ENCODE data around the gene ABRAXAS1. TPM values are rescaled to one million over a fixed set of nuclear protein-coding genes. Genes with fewer than 3 reads are reported as not detected.
"Not testable (repeated sequence)": the region's sequence is repeated elsewhere in the genome, so short reads cannot be mapped to it uniquely, and the experiment has no call there.

The ABRAXAS1 gene
- total RNA-seq, 6 experiments from 2014 or later: 6.3 to 9.9 (median 8.4) TPM

GRCh38 chr4:83509156-83509585, 24.3 kb upstream of the ABRAXAS1 start:
- not testable (repeated sequence) for H3K36me3 Mint-ChIP-seq (ENCODE audit: low read depth); H3K4me1 Mint-ChIP-seq (ENCODE audit: low read depth); H3K27ac Mint-ChIP-seq; H3K4me3 Mint-ChIP-seq; H3K9me3 Mint-ChIP-seq; H3K27me3 Mint-ChIP-seq (ENCODE audit: insufficient read depth)
- TF ChIP-seq, protein P1, sequence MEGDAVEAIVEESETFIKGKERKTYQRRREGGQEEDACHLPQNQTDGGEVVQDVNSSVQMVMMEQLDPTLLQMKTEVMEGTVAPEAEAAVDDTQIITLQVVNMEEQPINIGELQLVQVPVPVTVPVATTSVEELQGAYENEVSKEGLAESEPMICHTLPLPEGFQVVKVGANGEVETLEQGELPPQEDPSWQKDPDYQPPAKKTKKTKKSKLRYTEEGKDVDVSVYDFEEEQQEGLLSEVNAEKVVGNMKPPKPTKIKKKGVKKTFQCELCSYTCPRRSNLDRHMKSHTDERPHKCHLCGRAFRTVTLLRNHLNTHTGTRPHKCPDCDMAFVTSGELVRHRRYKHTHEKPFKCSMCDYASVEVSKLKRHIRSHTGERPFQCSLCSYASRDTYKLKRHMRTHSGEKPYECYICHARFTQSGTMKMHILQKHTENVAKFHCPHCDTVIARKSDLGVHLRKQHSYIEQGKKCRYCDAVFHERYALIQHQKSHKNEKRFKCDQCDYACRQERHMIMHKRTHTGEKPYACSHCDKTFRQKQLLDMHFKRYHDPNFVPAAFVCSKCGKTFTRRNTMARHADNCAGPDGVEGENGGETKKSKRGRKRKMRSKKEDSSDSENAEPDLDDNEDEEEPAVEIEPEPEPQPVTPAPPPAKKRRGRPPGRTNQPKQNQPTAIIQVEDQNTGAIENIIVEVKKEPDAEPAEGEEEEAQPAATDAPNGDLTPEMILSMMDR (IDR thresholded peaks at IDR 0.05): peak; percentile 95
- DNase-seq: peak; percentile 58

DNA sequence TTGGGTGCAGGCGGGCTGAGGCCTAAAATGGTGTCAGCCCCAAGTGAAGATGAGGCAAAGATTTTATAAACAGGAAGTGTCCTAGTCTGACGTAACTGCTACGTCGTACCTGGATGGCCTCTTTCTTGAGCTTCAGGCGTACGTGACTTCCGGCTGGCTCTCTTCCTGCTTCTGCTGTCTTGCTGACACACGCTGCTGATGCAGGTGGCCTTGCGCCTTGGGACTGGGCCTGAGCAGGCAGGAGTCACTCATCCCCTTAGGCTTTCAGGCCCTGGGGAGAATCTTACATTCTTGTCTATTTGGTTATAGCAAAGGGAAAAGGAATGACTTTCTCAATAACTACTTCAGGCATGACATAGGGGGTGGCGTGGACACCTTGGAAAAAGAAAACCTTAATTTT, 20.1 kb upstream of the ABRAXAS1 start:
- Mint-ChIP-seq H3K9me3 (no peaks in the 10 kb centered on the region), H3K27me3 (ENCODE audit: insufficient read depth) (peaks cover 4% of the 10 kb centered on the region), H3K4me3 (no peak overlapping the region), H3K4me1 (ENCODE audit: low read depth) (no peaks in the 10 kb centered on the region), H3K27ac (no peak overlapping the region), H3K36me3 (ENCODE audit: low read depth) (no peaks in the 10 kb centered on the region)
- TF ChIP-seq, protein P1 (IDR thresholded peaks at IDR 0.05): no peak
- DNase-seq: no peak

GRCh38 chr4:83504503-83504902, 19.6 kb upstream of the ABRAXAS1 start:
- DNase-seq: no peak
- TF ChIP-seq, protein P1 (IDR thresholded peaks at IDR 0.05): no peak
- Mint-ChIP-seq H3K36me3 (ENCODE audit: low read depth) (no peaks in the 10 kb centered on the region), H3K27ac (no peak overlapping the region), H3K4me1 (ENCODE audit: low read depth) (no peaks in the 10 kb centered on the region), H3K9me3 (no peaks in the 10 kb centered on the region), H3K27me3 (ENCODE audit: insufficient read depth) (peaks cover 6% of the 10 kb centered on the region), H3K4me3 (no peak overlapping the region)

DNA sequence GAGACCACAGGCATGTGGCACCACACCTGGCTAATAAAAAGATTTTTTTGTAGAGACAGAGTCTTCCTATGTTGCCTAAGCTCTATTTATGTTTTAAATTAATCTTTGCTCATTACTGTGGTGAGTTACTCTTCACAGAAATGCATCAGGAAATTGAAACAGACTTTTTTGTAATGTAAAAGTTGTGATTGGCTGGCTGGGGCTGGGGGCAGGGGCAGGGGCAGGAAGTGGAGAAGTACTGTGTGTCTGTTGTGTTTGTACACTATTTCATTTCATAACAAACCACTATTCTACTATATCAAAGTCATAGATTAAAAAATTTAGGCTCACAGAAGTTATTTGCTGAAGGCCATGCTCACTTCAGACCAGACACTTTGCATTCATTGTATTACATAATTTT, 19.1 kb upstream of the ABRAXAS1 start:
- no peak for DNase-seq
- H3K9me3 Mint-ChIP-seq: no peaks in the 10 kb centered on the region
- H3K27me3 Mint-ChIP-seq (ENCODE audit: insufficient read depth): peaks cover 6% of the 10 kb centered on the region
- H3K27ac Mint-ChIP-seq: no peak overlapping the region
- H3K36me3 Mint-ChIP-seq (ENCODE audit: low read depth): no peaks in the 10 kb centered on the region
- TF ChIP-seq, protein P1 (IDR thresholded peaks at IDR 0.05): no peak
- no peaks in the 10 kb centered on the region for H3K4me1 Mint-ChIP-seq (ENCODE audit: low read depth)
- no peak overlapping the region for H3K4me3 Mint-ChIP-seq

DNA sequence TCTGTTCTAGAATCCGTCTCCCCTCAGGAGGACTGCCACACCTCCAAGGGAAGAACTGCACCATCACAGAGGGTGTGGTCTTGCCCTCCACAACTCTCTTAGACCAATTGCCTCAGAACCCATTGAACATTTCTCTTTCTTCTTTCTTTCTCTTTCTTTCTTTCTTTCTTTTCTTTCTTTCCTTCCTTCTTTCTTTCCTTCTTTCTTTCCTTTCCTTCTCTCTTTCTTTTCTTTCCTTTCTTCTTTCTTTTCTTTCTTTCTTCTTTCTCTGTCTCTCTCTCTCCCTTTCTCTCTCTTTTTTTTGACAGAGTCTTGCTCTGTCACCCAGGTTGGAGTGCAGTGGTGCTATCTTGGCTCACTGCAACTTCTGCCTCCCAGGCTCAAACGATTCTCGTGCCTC, 16.8 kb upstream of the ABRAXAS1 start:
- H3K4me3 Mint-ChIP-seq; H3K9me3 Mint-ChIP-seq; H3K36me3 Mint-ChIP-seq (ENCODE audit: low read depth); H3K27ac Mint-ChIP-seq; H3K4me1 Mint-ChIP-seq (ENCODE audit: low read depth); DNase-seq: not testable (repeated sequence)
- peaks cover 12% of the 10 kb centered on the region for H3K27me3 Mint-ChIP-seq (ENCODE audit: insufficient read depth)

DNA sequence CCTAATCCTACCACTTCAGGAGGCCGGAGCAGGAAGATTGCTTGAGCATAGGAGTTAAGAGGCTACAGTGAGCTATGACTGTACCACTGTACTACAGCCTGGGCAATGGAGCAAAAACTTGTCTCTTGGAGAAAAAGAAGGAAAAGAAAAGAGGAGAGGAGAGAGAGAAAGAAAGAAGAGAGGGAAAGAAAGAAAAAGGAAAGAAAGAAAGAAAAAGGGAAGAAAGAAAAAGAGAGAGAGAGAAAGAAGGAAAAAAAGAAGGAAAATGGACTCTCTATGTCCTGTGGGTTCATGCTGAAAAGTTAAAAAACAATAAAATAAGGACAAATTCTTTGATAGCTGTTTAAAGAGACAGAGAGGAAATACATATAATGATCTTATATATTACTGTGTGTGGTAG, 13.3 kb upstream of the ABRAXAS1 start:
- no peak for DNase-seq
- Mint-ChIP-seq H3K36me3 (ENCODE audit: low read depth) (no peaks in the 10 kb centered on the region), H3K27me3 (ENCODE audit: insufficient read depth) (peaks cover 12% of the 10 kb centered on the region), H3K27ac (no peak overlapping the region), H3K9me3 (no peaks in the 10 kb centered on the region), H3K4me1 (ENCODE audit: low read depth) (no peaks in the 10 kb centered on the region), H3K4me3 (no peak overlapping the region)
- TF ChIP-seq, protein P1 (IDR thresholded peaks at IDR 0.05): no peak

DNA sequence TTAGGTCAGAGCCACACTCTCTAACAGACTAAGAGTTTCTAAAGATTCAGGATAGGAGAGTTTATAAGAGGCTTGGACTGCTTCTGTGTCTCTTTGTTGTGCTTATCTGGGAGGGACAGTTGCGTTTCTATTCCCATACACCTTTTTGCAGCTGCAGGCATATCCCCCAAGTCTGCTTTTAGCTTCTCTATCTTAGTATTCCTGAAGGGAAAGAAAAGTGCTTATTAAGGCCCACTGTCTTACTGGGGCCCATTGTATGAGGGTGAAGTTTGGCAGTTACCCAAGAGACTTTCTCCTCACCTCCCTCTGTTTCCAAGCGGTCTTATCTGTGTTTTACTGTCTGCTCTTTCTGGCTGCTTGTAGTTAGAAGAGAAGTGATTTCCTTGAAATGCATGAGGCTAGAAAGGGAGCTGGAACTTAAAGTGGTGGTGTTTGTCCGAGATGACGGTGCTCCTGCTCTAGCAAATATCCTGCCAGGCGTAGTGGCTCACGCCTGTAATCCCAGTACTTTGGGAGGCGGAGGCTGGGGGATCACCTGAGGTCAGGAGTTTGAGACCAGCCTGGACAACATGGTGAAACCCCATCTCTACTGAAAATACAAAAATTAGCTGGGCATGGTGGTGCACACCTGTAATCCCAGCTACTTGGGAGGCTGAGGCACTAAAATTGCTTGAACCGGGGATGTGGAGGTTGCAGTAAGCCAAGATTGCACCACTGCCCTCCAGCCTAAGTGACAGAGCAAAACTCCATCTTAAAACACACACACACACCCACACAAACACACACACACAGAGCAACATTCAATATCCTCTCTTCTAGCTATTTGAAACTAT, 11.4 kb upstream of the ABRAXAS1 start:
- H3K36me3 Mint-ChIP-seq (ENCODE audit: low read depth); DNase-seq; H3K9me3 Mint-ChIP-seq; H3K27ac Mint-ChIP-seq; H3K4me1 Mint-ChIP-seq (ENCODE audit: low read depth); H3K4me3 Mint-ChIP-seq: not testable (repeated sequence)
- peaks cover 11% of the 10 kb centered on the region for H3K27me3 Mint-ChIP-seq (ENCODE audit: insufficient read depth)

Measured in HFFc6 (cell line).